ENCODE results near the gene TIMM10.

GRCh38 chr11:57541169-57541568 lies 10.6 kb upstream of the TIMM10 start:
- TF ChIP-seq EZH2 (IDR thresholded peaks at IDR 0.05; ENCODE audit: low read depth), result no peak
- TF ChIP-seq CTCF (conservative IDR thresholded peaks at IDR 0.05), result no peak

Measured in PC-9 (cell line).